ENCODE measurements around the gene H2AZ1.
A peak's percentile ranks its signal among the peaks of the same experiment; 100 is the strongest.

DNA sequence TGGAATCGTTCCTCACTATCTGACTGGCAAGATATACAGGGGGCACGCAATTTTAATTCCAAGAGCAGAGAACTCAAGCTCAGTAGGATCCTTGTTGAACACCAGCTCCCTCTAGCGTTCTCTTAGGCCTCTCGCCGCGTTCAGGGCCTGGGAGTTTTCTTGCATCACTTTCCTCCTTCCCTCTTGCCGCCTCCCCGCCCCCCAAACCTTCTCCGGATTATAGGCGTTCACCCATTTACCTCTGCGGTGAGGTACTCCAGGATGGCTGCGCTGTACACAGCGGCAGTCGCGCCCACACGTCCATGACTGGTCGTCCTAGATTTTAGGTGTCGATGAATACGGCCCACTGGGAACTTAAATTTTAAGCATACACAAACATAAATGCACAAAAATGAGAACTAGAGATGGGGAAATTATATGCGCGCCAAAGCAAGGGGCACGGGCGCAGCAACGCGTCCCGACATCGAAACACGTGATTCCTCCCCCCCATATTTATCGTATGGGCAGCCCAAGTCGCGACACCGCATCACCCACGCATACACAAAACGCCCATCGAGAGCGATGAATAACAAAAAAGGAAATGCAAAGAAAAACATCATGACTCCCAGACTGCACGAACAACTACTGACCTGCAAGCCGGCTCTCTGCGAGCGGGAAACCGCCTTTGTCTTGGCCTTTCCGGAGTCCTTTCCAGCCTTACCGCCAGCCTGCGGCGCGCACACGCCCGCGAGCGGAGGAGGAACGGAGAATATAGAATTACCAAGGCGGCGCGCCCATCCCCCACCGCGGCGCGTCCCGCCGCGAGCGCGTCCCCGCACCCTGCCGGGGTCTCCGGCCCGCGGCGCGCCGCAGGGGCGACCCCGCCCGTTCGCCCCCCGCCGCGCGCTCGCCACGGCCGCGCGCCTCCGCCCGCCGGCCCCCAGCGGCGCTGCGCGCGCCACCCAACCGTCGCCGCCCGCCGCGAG is 759 bp downstream of the H2AZ1 start:
- TF ChIP-seq CTCF (conservative IDR thresholded peaks at IDR 0.05; ENCODE audit: low read length) (peak; percentile 78), EZH2phosphoT487 (IDR thresholded peaks at IDR 0.05; ENCODE audit: borderline replicate concordance) (no peak)
